ENCODE data around the gene S100A7A.

GRCh38 chr1:153392258-153392657 lies 24.1 kb upstream of the S100A7A start:
- TF ChIP-seq MTA1 (CRISPR knock-in tag; IDR thresholded peaks at IDR 0.05; ENCODE audit: borderline replicate concordance) (no peak), BCL6 (CRISPR knock-in tag; IDR thresholded peaks at IDR 0.05) (no peak), CTCF (CRISPR knock-in tag; IDR thresholded peaks at IDR 0.05) (no peak), KDM1A (CRISPR knock-in tag; IDR thresholded peaks at IDR 0.05) (no peak), EED (CRISPR knock-in tag; IDR thresholded peaks at IDR 0.05) (no peak), E2F5 (CRISPR knock-in tag; conservative IDR thresholded peaks at IDR 0.05) (no peak), CREB1 (IDR thresholded peaks at IDR 0.05) (no peak), CREB1 (CRISPR knock-in tag; IDR thresholded peaks at IDR 0.05) (no peak), STAT5B (CRISPR knock-in tag; IDR thresholded peaks at IDR 0.05) (no peak), HOXA7 (CRISPR knock-in tag; IDR thresholded peaks at IDR 0.05) (no peak), POLR2AphosphoS5 (IDR thresholded peaks at IDR 0.05; ENCODE audit: low read depth, low read length) (no peak), ZNF740 (CRISPR knock-in tag; IDR thresholded peaks at IDR 0.05) (no peak), EZH2 (conservative IDR thresholded peaks at IDR 0.05; ENCODE audit: low read depth, low read length) (no peak), NR3C1 (CRISPR knock-in tag; IDR thresholded peaks at IDR 0.05) (no peak)
